Prostate gland (tissue), 2 donors: ENCODE measurements around the gene CACYBP.

Source experiments
- CTCF ChIP-seq, 4 experiments: fragments of 200-600 bp in 2 of 4; fragments of 450-650 bp in 2 of 4; sonication (generic) in 2 of 4; IDR thresholded peaks; 1 replicate in 3 of 4; 2 replicates in 1 of 4; pipeline ENCODE4 v1.5.1; 2016 to 2019; ENCODE audit warnings: antibody characterized with exemption in 4 of 4, mild to moderate bottlenecking in 2 of 4, moderate library complexity in 2 of 4
- POLR2AphosphoS5 ChIP-seq: sonication (generic); formaldehyde crosslinking; IDR thresholded peaks from one replicate; pipeline ENCODE4 v1.6.1; 2017; ENCODE audit warnings: antibody characterized with exemption

DNA sequence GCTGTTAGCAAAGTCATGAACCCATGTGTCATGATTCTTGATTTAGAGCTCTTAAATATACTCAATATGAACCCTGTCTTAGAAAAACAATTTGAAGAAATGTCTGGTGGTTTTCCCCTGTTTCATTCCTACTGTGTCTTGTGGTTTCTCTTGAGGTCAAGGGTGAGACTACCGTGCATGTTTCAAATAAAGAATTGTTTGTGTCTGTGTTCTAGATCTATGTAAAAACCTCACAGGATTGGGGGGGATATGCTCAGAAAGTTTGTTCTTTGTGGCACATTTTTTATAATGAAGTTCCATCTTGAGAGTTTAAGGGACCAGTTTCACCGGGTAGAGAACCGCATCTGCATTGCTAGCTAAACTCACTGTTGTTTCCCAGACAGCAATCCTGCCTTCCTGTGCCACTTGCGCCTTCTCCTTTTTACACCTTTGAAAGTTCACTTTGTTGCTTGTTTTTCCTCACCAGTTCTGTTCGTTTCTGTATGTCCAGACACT, 30.9 kb upstream of the CACYBP start:
- TF ChIP-seq POLR2AphosphoS5, result no peak
- TF ChIP-seq CTCF (IDR thresholded peaks at IDR 0.05), result no peak
